HCT116 (cell line): Measurements from ENCODE around the gene XYLT1. TPM values are rescaled to one million over a fixed set of nuclear protein-coding genes. Genes with fewer than 3 reads are reported as not detected.

Experiments
- ATAC-seq: fragments of 200-7000 bp; cut with Tn5 transposase; 2 replicates; pipeline ENCODE4 v1.9.1; 2020; ENCODE audit warnings: mild to moderate bottlenecking, moderate library complexity
- BruUV-seq: library from RNA; stranded (reverse); fragments of 400-500 nt; replicated peaks from 2 replicates; lab custom pipeline; 2021; lab: Mats Ljungman, UMichigan
- CTCF ChIA-PET: fragments of 300-600 bp; sonication (Branson Sonifier 250); formaldehyde crosslinking; loops from one replicate; lab custom pipeline; 2021; ENCODE audit warnings: antibody characterized with exemption; lab: Charles Lee
- POLR2A ChIA-PET: fragments of 300-600, 350-600 bp; sonication (Branson Sonifier 250); formaldehyde crosslinking; loops from one replicate; lab custom pipeline; 2021; ENCODE audit warnings: antibody characterized with exemption; lab: Charles Lee
- RAD21 ChIA-PET, 2 experiments: fragments of 300-600 bp; sonication (Branson Sonifier 250); formaldehyde crosslinking; loops; one replicate each; lab custom pipeline; 2023; ENCODE audit warnings: low total read pairs in 2 of 2; ENCODE audit not compliant: uncharacterized antibody in 2 of 2, unreplicated experiment in 2 of 2, low non-redundant PET in 1 of 2; lab: Charles Lee
- DNase-seq: peaks from one replicate; pipeline ENCODE4 v3.0.0-alpha.2; 2010; ENCODE audit warnings: low read depth, low spot score
- H2AFZ ChIP-seq: fragments of 200-600 bp; shearing (Covaris generic), sonication (generic); 2 replicates; pipeline ENCODE4 v1.6.1; 2017; ENCODE audit warnings: low read depth, mixed run types, mixed read lengths, antibody characterized with exemption, low read length; ENCODE audit not compliant: poor library complexity, severe bottlenecking
- H3K27ac ChIP-seq: 2 replicates; pipeline ENCODE4 v1.5.1; 2012; ENCODE audit warnings: low read depth, low read length
- H3K27me3 ChIP-seq: fragments of 200-600 bp; sonication (generic); 2 replicates; pipeline ENCODE4 v1.6.1; 2016; ENCODE audit warnings: mixed run types, low read length, mixed read lengths; ENCODE audit not compliant: insufficient read depth
- H3K36me3 ChIP-seq, 2 experiments: fragments of 200-500 bp in 1 of 2; fragments of 200-600 bp in 1 of 2; sonication (Bioruptor generic) in 1 of 2; sonication (generic) in 1 of 2; 2 replicates each; pipeline versions ENCODE4 v1.5.1 to v1.6.1; 2014 to 2016; ENCODE audit warnings: low read length in 2 of 2, inconsistent platforms in 1 of 2, mixed read lengths in 1 of 2, mixed run types in 1 of 2; ENCODE audit not compliant: insufficient read depth in 2 of 2, control insufficient read depth in 1 of 2
- H3K4me1 ChIP-seq, 2 experiments: fragments of 200-600 bp in 1 of 2; sonication (generic) in 1 of 2; 2 replicates each; pipeline versions ENCODE4 v1.5.1 to v1.6.1; 2012 to 2017; ENCODE audit warnings: low read length in 2 of 2, inconsistent platforms in 1 of 2, mild to moderate bottlenecking in 1 of 2, mixed read lengths in 1 of 2, mixed run types in 1 of 2, moderate library complexity in 1 of 2; ENCODE audit not compliant: insufficient read depth in 2 of 2, control insufficient read depth in 1 of 2
- H3K4me2 ChIP-seq: fragments of 200-600 bp; sonication (generic); 2 replicates; pipeline ENCODE4 v1.6.1; 2017; ENCODE audit warnings: mixed run types, low read length, mixed read lengths
- H3K4me3 ChIP-seq, 2 experiments: fragments of 200-600 bp in 1 of 2; sonication (generic) in 1 of 2; replicated peaks in 1 of 2; 2 replicates each; pipeline ENCODE4 v1.5.1; 2011 to 2016; ENCODE audit warnings: low read length in 2 of 2, control low read depth in 1 of 2, low read depth in 1 of 2, mild to moderate bottlenecking in 1 of 2, mixed read lengths in 1 of 2, mixed run types in 1 of 2
- H3K79me2 ChIP-seq: fragments of 200-600 bp; sonication (generic); 2 replicates; pipeline ENCODE4 v1.6.1; 2017; ENCODE audit warnings: mild to moderate bottlenecking, mixed run types, low read length, moderate library complexity, mixed read lengths; ENCODE audit not compliant: insufficient read depth
- H3K9ac ChIP-seq: fragments of 200-600 bp; sonication (generic); 2 replicates; pipeline ENCODE4 v1.6.1; 2016; ENCODE audit warnings: low read length, mixed read lengths
- H3K9me2 ChIP-seq: fragments of 200-600 bp; sonication (generic), shearing (Covaris generic); 2 replicates; pipeline ENCODE4 v1.6.1; 2017; ENCODE audit warnings: mixed run types, mild to moderate bottlenecking, moderate library complexity; ENCODE audit not compliant: insufficient read depth
- H3K9me3 ChIP-seq, 2 experiments: fragments of 200-500 bp in 1 of 2; fragments of 200-600 bp in 1 of 2; sonication (Bioruptor generic) in 1 of 2; sonication (generic) in 1 of 2; 2 replicates each; pipeline ENCODE4 v1.6.1; 2014 to 2017; ENCODE audit warnings: low read length in 2 of 2, mixed read lengths in 2 of 2, inconsistent platforms in 1 of 2, low read depth in 1 of 2, mild to moderate bottlenecking in 1 of 2, mixed run types in 1 of 2, moderate library complexity in 1 of 2; ENCODE audit not compliant: control insufficient read depth in 1 of 2, insufficient read depth in 1 of 2
- H4K20me1 ChIP-seq: fragments of 200-600 bp; sonication (generic), shearing (Covaris generic); 2 replicates; pipeline ENCODE4 v1.6.1; 2017; ENCODE audit warnings: mixed run types, mild to moderate bottlenecking, moderate library complexity; ENCODE audit not compliant: insufficient read depth
- CBX3 ChIP-seq: IDR thresholded peaks from 2 replicates; pipeline ENCODE4 v1.6.1; 2012; ENCODE audit warnings: low read depth
- ELF1 ChIP-seq: IDR thresholded peaks from 2 replicates; pipeline ENCODE4 v1.6.1; 2012; ENCODE audit warnings: low read depth, borderline replicate concordance
- MAX ChIP-seq: IDR thresholded peaks from 2 replicates; pipeline ENCODE4 v1.6.1; 2012
- POLR2A ChIP-seq: IDR thresholded peaks from 2 replicates; pipeline ENCODE4 v1.7.0; 2011; ENCODE audit warnings: borderline replicate concordance; ENCODE audit not compliant: insufficient read depth, insufficient read length; ENCODE audit errors: extremely low read depth
- POLR2AphosphoS5 ChIP-seq: IDR thresholded peaks from 2 replicates; pipeline ENCODE4 v1.6.1; 2011; ENCODE audit warnings: mild to moderate bottlenecking, low read depth, low read length, moderate library complexity
- RAD21 ChIP-seq: IDR thresholded peaks from 2 replicates; pipeline ENCODE4 v1.6.1; 2012; ENCODE audit warnings: low read depth, mild to moderate bottlenecking
- SRF ChIP-seq: IDR thresholded peaks from 2 replicates; pipeline ENCODE4 v1.6.1; 2012; ENCODE audit warnings: low read depth
- YY1 ChIP-seq: IDR thresholded peaks from 2 replicates; pipeline ENCODE4 v1.6.1; 2011; ENCODE audit warnings: low read length, low read depth, moderate library complexity, mild to moderate bottlenecking; ENCODE audit not compliant: insufficient replicate concordance; ENCODE audit errors: extremely low read depth
- ZBTB33 ChIP-seq: IDR thresholded peaks from 2 replicates; pipeline ENCODE4 v1.6.1; 2011; ENCODE audit warnings: mild to moderate bottlenecking, low read length, moderate library complexity; ENCODE audit not compliant: insufficient replicate concordance; ENCODE audit errors: extremely low read depth
- intact Hi-C: fragments of 100-400 bp; cut with micrococcal nuclease; formaldehyde crosslinking; loops from 2 replicates; pipeline ENCODE4 v1.10.0; 2022
- total RNA-seq: library from RNA; stranded (reverse); gene quantifications from one replicate; pipeline ENCODE4 v1.2.1, GENCODE V29; 2021; ENCODE audit not compliant: unreplicated experiment

XYLT1 gene
- total RNA-seq, 1 experiment from 2014 or later = 4.5 TPM

GRCh38 chr16:17313793-17314547, 156.8 kb downstream of the XYLT1 start:
- H4K20me1 ChIP-seq = no peaks in the 10 kb centered on the region
- DNase-seq = no peak
- POLR2A ChIA-PET = no interaction called here
- H3K27me3 ChIP-seq = no peaks in the 10 kb centered on the region
- H3K4me1 ChIP-seq = peaks cover 21 to 35% of the 10 kb centered on the region in 2 experiments
- no peaks in the 10 kb centered on the region for H3K9me3 ChIP-seq
- ATAC-seq = no peak
- RAD21 ChIA-PET = no interaction called here
- no peak overlapping the region for H3K4me2 ChIP-seq
- BruUV-seq = no TSS peak
- H3K4me3 ChIP-seq = no peak overlapping the region
- no peak overlapping the region for H3K9ac ChIP-seq
- TF ChIP-seq CBX3 (no peak), ELF1 (no peak), SRF (no peak), YY1 (no peak), RAD21 (no peak), POLR2A (no peak), ZBTB33 (no peak), MAX (no peak), POLR2AphosphoS5 (no peak)
- TF ChIP-seq, all 23 proteins: peak for 0
- no peaks in the 10 kb centered on the region for H3K36me3 ChIP-seq
- no peaks in the 10 kb centered on the region for H3K79me2 ChIP-seq
- intact Hi-C loops = no loop called here
- CTCF ChIA-PET = no interaction called here
- no peaks in the 10 kb centered on the region for H3K9me2 ChIP-seq
- no peak overlapping the region for H3K27ac ChIP-seq
- no peak overlapping the region for H2AFZ ChIP-seq
